GM18519 (cell line): Measurements from ENCODE around the gene LRRC3.

ENCODE experiments used
- ATAC-seq: cut with Tn5 transposase; IDR thresholded peaks from one replicate; pipeline ENCODE4 v1.9.1; 2021; ENCODE audit warnings: mild to moderate bottlenecking, moderate library complexity; ENCODE audit not compliant: unreplicated experiment, low FRiP score

LRRC3 gene

DNA sequence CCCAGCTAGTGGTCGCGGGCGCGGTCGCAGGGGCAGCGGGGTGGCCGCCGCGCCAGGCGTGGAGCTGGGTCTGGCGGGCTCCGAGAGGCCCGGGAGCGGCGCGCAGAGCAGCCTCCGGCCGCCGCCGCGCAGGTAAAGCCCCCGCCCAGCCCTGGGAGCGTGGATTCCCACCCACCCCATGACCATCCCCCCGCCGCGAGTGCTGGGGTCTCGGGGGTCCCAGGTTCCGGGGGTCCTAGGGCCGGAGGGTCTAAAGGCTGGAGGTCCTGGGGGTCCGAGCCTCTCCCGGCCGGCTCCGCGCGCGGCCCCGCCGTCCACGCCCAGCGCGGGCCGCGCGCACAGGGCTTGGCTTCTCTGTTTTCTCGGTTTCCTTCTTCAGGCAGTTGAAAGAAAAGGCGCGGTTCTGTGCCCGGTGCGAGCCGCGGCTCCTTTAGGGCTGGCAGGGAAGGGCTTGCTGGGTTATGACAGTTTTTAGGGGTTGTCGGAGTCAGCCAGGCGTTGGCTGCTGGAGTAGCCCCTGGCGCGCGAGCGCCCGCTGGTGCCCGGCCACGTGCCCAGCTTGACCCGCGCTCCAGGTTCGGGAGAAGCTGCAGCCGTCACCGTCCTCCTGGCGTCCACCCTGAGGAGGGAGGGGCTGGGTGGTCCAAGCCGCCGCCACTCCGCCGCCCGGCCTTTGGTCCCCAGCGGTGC lies 359 bp downstream of the LRRC3 start:
- no peak for ATAC-seq

- no peak for ATAC-seq
These were observed 1.1 kb downstream of the LRRC3 start for GRCh38 chr21:44456214-44456914.

DNA sequence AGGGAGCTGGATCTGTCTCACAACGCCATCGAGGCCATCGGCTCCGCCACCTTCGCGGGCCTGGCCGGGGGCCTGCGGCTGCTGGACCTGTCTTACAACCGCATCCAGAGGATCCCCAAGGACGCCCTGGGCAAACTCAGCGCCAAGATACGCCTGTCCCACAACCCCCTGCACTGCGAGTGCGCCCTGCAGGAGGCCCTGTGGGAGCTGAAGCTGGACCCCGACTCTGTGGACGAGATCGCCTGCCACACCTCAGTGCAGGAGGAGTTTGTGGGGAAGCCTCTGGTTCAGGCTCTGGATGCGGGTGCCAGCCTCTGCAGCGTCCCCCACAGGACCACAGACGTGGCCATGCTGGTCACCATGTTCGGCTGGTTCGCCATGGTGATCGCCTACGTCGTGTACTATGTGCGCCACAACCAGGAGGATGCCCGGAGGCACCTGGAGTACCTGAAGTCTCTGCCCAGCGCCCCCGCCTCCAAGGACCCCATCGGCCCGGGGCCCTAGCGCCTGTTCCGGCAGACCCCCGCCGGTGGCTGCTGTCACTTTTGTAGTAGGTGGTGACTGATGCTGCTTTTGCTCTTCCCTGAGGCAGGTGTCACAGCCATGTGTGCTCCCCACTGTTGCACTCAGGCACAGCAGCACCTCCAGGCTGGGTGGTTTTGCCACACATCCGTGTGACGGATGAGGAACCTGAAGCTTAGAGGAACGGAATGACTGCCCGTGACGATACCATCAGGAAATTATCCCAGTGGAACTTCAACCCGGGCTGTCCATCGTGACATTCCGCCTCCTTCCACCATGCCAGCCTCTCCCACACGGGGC lies 1.8 kb downstream of the LRRC3 start:
- ATAC-seq, result no peak

- ATAC-seq, result no peak
These were observed 3.8 kb downstream of the LRRC3 start for GRCh38 chr21:44458971-44459711.

DNA sequence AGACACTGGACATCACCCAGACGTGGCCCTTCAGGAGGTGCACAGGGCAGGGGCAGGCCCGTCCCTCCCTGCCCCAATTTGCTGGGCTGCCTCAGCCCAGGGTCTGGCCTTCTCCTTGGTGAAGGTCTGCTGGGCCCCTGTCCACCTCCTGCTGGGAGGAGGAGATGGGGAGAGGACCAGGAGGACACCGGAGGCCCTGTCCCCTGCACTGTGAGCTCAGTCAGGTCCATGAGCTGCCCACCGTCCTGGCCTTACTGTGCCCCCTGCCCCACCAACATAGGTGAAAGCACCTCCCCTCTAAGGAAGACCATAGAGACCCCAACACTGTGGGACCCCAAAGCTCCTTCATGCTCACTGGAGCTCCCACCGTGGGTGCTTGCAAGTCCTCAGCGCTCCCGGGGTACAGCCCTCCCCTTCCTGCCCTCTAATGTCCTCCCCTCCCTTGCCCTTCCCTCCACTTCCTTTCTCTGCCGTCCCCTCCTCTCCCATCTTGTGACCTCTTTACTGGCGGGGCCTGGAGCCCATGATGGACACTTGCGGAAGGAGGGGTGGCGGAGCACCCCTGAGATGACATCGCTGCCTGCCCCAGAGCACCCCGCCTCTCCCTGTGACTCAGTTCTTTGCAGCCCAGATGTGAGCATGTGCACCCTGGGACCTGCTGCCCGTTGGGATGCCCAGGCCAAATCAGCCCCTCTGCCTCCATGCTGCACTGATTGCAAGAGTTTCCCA lies 4.6 kb downstream of the LRRC3 start:
- ATAC-seq, result no peak

DNA sequence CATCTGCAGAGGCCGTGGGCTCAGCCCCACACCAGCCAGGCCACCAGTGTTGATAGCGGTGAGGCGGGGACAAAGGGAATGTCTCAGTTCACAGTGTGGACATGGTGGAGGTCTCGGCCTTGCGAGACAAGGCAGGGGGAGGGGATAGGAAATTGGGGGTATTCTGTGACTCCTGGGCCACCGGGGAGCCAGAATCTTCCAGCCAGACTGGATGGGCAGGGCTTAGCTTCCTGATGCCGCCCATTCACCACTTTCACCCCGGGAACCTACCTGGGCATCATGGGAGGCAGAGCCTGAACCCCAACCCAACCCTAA lies 5.1 kb downstream of the LRRC3 start:
- ATAC-seq, result no peak

DNA sequence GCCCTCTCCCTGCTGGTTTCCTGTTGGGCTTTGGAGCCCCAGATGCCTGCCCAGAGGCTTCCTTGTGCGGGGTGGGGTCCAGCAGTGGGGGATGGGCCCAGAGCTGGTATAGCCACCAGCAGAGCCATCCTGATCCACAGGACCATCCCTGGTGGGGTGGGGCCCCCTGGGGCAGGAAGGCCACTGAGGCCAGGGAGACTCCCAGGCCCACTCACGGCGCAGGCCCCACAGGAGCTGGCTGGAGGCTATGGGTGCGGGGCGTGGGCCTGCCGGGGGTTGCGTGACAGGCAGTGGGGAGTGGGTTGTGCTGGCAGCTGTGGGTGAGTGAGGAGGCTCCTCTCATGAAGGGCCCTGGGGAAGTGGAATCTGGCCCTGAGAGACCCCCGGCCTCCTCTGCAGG lies 5.7 kb downstream of the LRRC3 start:
- no peak for ATAC-seq

DNA sequence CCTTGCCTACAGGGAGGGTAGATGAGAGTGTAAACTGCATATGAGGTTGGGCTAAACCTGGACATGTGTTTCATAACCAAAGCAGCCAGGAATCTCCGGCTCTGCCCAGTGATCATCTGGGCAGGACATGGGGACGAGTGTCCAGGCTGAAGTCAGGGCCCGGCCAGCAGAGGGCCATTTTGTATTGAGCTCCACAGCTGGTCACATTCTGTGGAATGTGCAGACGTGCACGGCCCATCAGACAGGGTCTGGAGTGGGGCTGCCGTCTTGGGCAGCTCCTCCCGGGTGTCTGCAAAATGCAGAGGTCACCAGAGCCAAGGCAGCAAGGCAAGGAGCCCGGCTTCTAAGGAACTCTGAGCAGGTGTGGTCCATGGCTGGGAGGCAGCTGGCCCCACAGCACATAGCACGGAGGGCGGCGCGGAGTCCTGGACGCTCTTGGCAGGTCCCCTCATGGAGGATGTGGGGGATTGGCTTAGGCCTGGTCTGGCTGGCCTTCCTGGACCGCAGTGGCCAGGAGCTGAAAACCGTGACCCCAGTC lies 6.2 kb downstream of the LRRC3 start:
- ATAC-seq, result no peak

- ATAC-seq, result no peak
These were observed 7.0 kb downstream of the LRRC3 start for GRCh38 chr21:44462086-44462833.

DNA sequence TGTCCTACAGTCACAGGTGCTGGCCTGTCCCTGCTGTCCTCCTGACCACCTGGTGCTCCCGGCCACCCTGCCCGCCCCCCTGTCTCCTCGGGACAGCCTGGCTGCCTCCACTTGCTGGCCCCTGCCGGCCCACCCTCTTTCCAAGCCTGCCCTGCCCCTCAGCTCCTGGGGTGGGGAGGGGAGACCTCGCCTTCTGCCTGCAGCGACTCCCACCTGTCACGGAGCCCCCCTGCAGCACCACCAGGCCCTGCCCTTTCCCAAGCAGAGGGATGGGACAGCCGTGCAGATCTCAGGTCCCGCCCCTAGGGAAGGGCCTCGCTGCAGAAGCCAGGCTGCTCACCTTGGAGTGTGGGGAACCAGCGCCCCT lies 7.5 kb downstream of the LRRC3 start:
- no peak for ATAC-seq

DNA sequence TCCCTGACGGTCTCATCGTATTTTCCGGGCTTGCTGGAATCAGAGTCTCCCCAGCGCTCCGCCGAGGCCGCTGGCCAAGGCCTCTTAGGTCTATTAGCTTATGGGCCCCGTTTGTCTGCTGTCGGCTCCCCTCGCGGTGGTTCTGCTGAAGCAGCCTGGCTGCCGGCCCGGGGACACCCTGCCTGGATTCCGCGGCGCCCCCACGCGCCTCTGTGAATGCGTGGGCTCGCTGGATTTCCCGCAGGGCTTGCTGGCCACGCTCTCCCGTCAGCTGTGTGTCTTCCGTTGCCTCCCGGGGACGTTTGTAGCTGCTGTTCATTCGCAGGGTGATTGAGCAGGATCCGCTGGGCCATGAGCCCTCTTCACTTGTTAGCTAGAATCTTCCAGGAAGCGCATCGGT lies 8.4 kb downstream of the LRRC3 start:
- no peak for ATAC-seq

DNA sequence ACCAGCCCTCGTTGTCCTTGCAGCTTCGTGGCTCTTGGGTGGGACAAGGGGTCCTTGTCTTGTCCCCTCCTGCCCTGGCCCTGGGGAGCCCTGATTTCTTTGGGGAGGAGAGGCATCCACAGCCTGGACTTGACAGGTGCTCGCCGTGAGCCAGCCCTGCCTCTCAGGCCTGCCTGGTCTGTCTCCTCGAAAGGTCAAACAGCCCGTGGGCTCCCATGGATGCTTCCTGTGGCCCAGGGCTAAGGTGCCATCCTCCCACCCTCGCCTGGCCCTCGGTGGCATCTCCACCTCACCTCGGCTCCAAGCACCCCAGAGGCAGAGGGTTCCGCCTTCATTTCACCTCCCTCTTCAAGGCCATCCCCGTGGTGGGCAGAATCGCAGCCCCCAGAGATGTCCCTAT lies 9.0 kb downstream of the LRRC3 start:
- ATAC-seq, result no peak

DNA sequence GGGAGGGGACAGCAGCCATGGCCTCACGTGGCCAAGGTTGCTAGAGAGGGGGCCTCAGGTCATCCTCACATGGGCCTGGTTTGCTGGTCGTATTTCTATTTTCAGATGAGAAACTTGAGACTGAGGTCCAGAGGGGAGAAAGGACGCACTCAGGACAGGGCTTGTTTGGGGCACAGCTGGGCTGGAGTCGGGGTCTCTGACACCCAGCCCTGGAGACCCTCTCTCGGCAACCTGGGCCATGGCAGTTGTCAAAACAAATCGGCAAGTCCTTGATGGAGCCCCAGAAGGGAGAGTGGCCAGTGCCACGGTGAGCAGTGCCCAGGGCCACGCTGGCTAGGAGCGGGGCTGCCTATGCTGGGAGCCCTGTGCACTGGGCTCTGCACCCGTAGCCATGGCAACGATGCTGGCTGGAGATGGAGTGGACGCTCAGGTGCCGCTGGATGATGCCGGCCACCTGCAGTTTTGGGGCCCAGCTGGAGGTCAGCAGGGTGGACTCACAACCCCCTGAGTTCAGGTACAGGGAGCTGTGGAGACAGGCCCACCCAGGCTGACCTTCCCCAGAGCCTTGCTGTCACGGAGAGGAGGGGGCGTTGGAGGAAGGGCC lies 11.1 kb downstream of the LRRC3 start:
- ATAC-seq, result no peak

- no peak for ATAC-seq
These were observed 11.9 kb downstream of the LRRC3 start for GRCh38 chr21:44466996-44467858.

GRCh38 chr21:44467859-44468195 lies 12.5 kb downstream of the LRRC3 start:
- no peak for ATAC-seq

DNA sequence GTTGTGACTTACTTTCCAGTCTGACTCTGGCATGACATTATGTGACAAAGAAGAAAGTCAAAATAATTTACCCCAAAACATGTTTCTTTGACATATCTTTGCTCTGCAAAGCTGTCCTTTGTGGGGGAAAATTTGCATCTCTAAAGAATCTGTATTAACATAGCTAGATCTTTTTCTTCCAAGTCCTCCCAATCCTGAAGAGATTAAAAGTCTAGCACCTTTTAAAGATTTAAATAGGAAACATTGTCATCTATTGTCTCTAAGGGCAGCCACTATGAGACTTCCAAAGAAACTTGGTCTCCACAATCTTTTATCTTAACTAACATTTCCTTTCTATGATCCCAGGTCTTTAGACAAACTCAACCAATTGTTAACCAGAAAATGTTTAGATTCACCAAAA lies 16.0 kb downstream of the LRRC3 start:
- no peak for ATAC-seq

- no peak for ATAC-seq
These were observed 16.7 kb downstream of the LRRC3 start for GRCh38 chr21:44471996-44472395.

- ATAC-seq, result no peak
These were observed 18.7 kb downstream of the LRRC3 start for GRCh38 chr21:44473915-44474555.
